Activated B cell treated with CpG ODN at 0.5 μM for 24 hours (primary cell): ENCODE measurements around the gene LUC7L. TPM values are rescaled to one million over a fixed set of nuclear protein-coding genes. Genes with fewer than 3 reads are reported as not detected.

Source experiments
- ATAC-seq: fragments of 200-7000 bp; cut with Tn5 transposase; one replicate; pipeline ENCODE4 v1.10.0; 2021; ENCODE audit warnings: low read depth, mild to moderate bottlenecking, moderate library complexity
- CTCF ChIA-PET: fragments of 350-600 bp; sonication (Branson Sonifier 250); formaldehyde crosslinking; loops from one replicate; lab custom pipeline; 2021; ENCODE audit warnings: antibody characterized with exemption; lab: Charles Lee
- POLR2A ChIA-PET: fragments of 350-600 bp; sonication (Branson Sonifier 250); formaldehyde crosslinking; loops from one replicate; lab custom pipeline; 2021; ENCODE audit warnings: antibody characterized with exemption; lab: Charles Lee
- DNase-seq: peaks from one replicate; pipeline ENCODE4 v3.0.0; 2022
- H3K27ac Mint-ChIP-seq: one replicate; pipeline ENCODE4 v1.8.0; 2020; ENCODE audit warnings: mixed read lengths
- H3K27me3 Mint-ChIP-seq: one replicate; pipeline ENCODE4 v1.8.0; 2021; ENCODE audit warnings: mixed read lengths
- H3K36me3 Mint-ChIP-seq: one replicate; pipeline ENCODE4 v1.8.0; 2021; ENCODE audit warnings: low read depth, mixed read lengths
- H3K4me1 Mint-ChIP-seq: one replicate; pipeline ENCODE4 v1.8.0; 2021; ENCODE audit warnings: mixed read lengths
- H3K4me3 Mint-ChIP-seq: one replicate; pipeline ENCODE4 v1.8.0; 2020; ENCODE audit warnings: mild to moderate bottlenecking, mixed read lengths
- H3K9me3 Mint-ChIP-seq: one replicate; pipeline ENCODE4 v1.8.0; 2020; ENCODE audit warnings: mixed read lengths
- CTCF ChIP-seq: fragments of 200-600 bp; IDR thresholded peaks from one replicate; pipeline ENCODE4 v1.8.0; 2022; ENCODE audit warnings: antibody characterized with exemption, mild to moderate bottlenecking
- intact Hi-C: fragments of 100-400 bp; cut with micrococcal nuclease; formaldehyde crosslinking; loops from one replicate; pipeline ENCODE4 v1.15.1; 2024
- total RNA-seq: library from RNA; stranded (reverse); gene quantifications from 2 replicates; pipeline ENCODE4 v1.2.3, GENCODE V29; 2022

LUC7L gene
- total RNA-seq, 1 donor from 2014 or later = 100 TPM

GRCh38 chr16:143047-143446 is 86.2 kb downstream of the LUC7L start:
- intact Hi-C loops = no loop called here
- Mint-ChIP-seq H3K4me1 (peaks cover 5% of the 10 kb centered on the region), H3K9me3 (no peaks in the 10 kb centered on the region), H3K4me3 (no peak overlapping the region), H3K27me3 (peaks cover 9% of the 10 kb centered on the region), H3K27ac (no peak overlapping the region), H3K36me3 (peaks cover 4% of the 10 kb centered on the region)
- DNase-seq = no peak
- TF ChIP-seq CTCF = no peak
- ATAC-seq = no peak
- ChIA-PET POLR2A (no interaction called here), CTCF (no interaction called here)

- no peaks in the 10 kb centered on the region for H3K9me3 Mint-ChIP-seq
- no peak overlapping the region for H3K27ac Mint-ChIP-seq
- H3K4me1 Mint-ChIP-seq = peaks cover 7% of the 10 kb centered on the region
- H3K4me3 Mint-ChIP-seq = no peak overlapping the region
- CTCF ChIA-PET = no interaction called here
- H3K27me3 Mint-ChIP-seq = peaks cover 9% of the 10 kb centered on the region
- ATAC-seq (no peak), DNase-seq (no peak)
- TF ChIP-seq CTCF = no peak
- H3K36me3 Mint-ChIP-seq = peaks cover 4% of the 10 kb centered on the region
- POLR2A ChIA-PET = no interaction called here
- intact Hi-C loops = no loop called here
These were observed 86.8 kb downstream of the LUC7L start for GRCh38 chr16:142405-142967.

- CTCF ChIA-PET = interaction anchor here (0.9 kb wide), 1 partner anchor 23 kb away, joined by 3 read pairs; no protein-coding TSS in a partner anchor
- POLR2A ChIA-PET = interaction anchor here (0.9 to 1.4 kb wide), 2 partner anchors 11 to 33 kb away, joined by 4 to 7 read pairs; no protein-coding TSS in a partner anchor
- Mint-ChIP-seq H3K36me3 (peaks cover 4% of the 10 kb centered on the region), H3K27me3 (peaks cover 7% of the 10 kb centered on the region), H3K27ac (peak overlapping the region; percentile 65), H3K4me1 (peaks cover 11% of the 10 kb centered on the region), H3K4me3 (peak overlapping the region; percentile 33), H3K9me3 (no peaks in the 10 kb centered on the region)
- DNase-seq (no peak), ATAC-seq (no peak)
- no peak for TF ChIP-seq CTCF
- intact Hi-C loops = no loop called here
These were observed 88.9 kb downstream of the LUC7L start for GRCh38 chr16:140175-140857.

Other genes starting within 250 kb of the LUC7L start
- 26.5 and 30.6 TPM in 2 replicates for gene POLR3K, start 175.8 kb downstream of the LUC7L start, total RNA-seq
- 34.9 and 36.6 TPM in 2 replicates for gene SNRNP25, start 175.6 kb downstream of the LUC7L start, total RNA-seq
- 0.67 and 1.3 TPM in 2 replicates for gene RHBDF1, start 156.8 kb downstream of the LUC7L start, total RNA-seq
- 51.7 and 53.6 TPM in 2 replicates for gene MPG, start 151.2 kb downstream of the LUC7L start, total RNA-seq
- 40.4 and 42.5 TPM in 2 replicates for gene NPRL3, start 90.8 kb downstream of the LUC7L start, total RNA-seq
- gene HBZ, start 76.8 kb downstream of the LUC7L start, total RNA-seq = not detected in 2 replicates
- gene HBM, start 63.5 kb downstream of the LUC7L start, total RNA-seq = not detected in 2 replicates
- 90.7 and 104 TPM in 2 replicates for gene HBA2, start 56.6 kb downstream of the LUC7L start, total RNA-seq
- gene HBA1, start 52.8 kb downstream of the LUC7L start, total RNA-seq = 109 and 111 TPM in 2 replicates
- not detected in 2 replicates for gene HBQ1, start 49.0 kb downstream of the LUC7L start, total RNA-seq
- 45.9 and 49.6 TPM in 2 replicates for gene FAM234A, start 5.4 kb upstream of the LUC7L start, total RNA-seq
- gene RGS11, start 46.5 kb upstream of the LUC7L start, total RNA-seq = not detected in 2 replicates
- gene ARHGDIG, start 51.1 kb upstream of the LUC7L start, total RNA-seq = not detected in 2 replicates
- gene PDIA2, start 53.7 kb upstream of the LUC7L start, total RNA-seq = not detected in 2 replicates
- 27.9 and 30.6 TPM in 2 replicates for gene AXIN1, start 123.3 kb upstream of the LUC7L start, total RNA-seq
- 82.4 and 87.3 TPM in 2 replicates for gene MRPL28, start 141.1 kb upstream of the LUC7L start, total RNA-seq
- gene PGAP6, start 152.5 kb upstream of the LUC7L start, total RNA-seq = 38.4 and 44.5 TPM in 2 replicates
- gene NME4, start 167.8 kb upstream of the LUC7L start, total RNA-seq = 29.9 and 32.9 TPM in 2 replicates
- gene DECR2, start 172.4 kb upstream of the LUC7L start, total RNA-seq = 4.4 and 6.7 TPM in 2 replicates
- gene RAB11FIP3, start 196.2 kb upstream of the LUC7L start, total RNA-seq = 32.2 and 35.4 TPM in 2 replicates